Testis (tissue), 3 donors: Measurements from ENCODE around the gene MCC. TPM values are rescaled to one million over a fixed set of nuclear protein-coding genes. Genes with fewer than 3 reads are reported as not detected.

ENCODE experiments used
- DNase-seq: peaks from one replicate; pipeline ENCODE4 v3.0.0-alpha.2; 2019
- H3K27ac ChIP-seq, 2 donors: fragments of 200-600 bp; sonication (generic); one replicate each; pipeline ENCODE4 v1.5.1; 2019
- H3K27me3 ChIP-seq: fragments of 200-600 bp; sonication (generic); one replicate; pipeline ENCODE4 v1.5.1; 2019
- H3K36me3 ChIP-seq: fragments of 200-600 bp; sonication (generic); one replicate; pipeline ENCODE4 v1.5.1; 2017; ENCODE audit warnings: low read depth; ENCODE audit errors: missing control alignments
- H3K4me1 ChIP-seq: fragments of 200-600 bp; sonication (generic); one replicate; pipeline ENCODE4 v1.5.1; 2019
- H3K4me3 ChIP-seq, 2 donors: fragments of 200-600 bp; sonication (generic); one replicate each; pipeline ENCODE4 v1.5.1; 2017 to 2019
- H3K9me3 ChIP-seq: fragments of 200-600 bp; sonication (generic); one replicate; pipeline ENCODE4 v1.5.1; 2017
- CTCF ChIP-seq, 3 experiments: fragments of 450-650 bp in 2 of 3; fragments of 200-600 bp in 1 of 3; sonication (generic) in 1 of 3; IDR thresholded peaks; one replicate each; pipeline ENCODE4 v1.5.1; 2016 to 2019; ENCODE audit warnings: antibody characterized with exemption in 3 of 3, mild to moderate bottlenecking in 2 of 3, moderate library complexity in 1 of 3
- POLR2A ChIP-seq: fragments of 450-650 bp; IDR thresholded peaks from one replicate; pipeline ENCODE4 v1.6.1; 2017; ENCODE audit warnings: antibody characterized with exemption, mild to moderate bottlenecking, moderate library complexity
- WGBS, 2 donors: methylation state at CpG; one replicate each; pipeline ENCODE4 v1.1.5; 2018; 5-methylcytosine and 5-hydroxymethylcytosine counted together
- intact Hi-C: fragments of 100-400 bp; cut with DNase I; formaldehyde crosslinking; loops from one replicate; pipeline ENCODE4 v1.15.1; 2023; ENCODE audit warnings: low total_unique reads
- polyA plus RNA-seq: library from polyadenylated mRNA; stranded (reverse); fragments of 350-450 nt; fragmentation: Illumina TruSeq; extraction: RNeasy Lipid Tissue Mini Kit (QIAGEN cat#74804); gene quantifications from one replicate; pipeline ENCODE4 v1.2.3, GENCODE V29; 2014; ENCODE audit warnings: low read depth, low replicate concordance; ENCODE audit not compliant: insufficient read depth
- total RNA-seq, 2 donors: library from RNA; depleted of rRNA; stranded (reverse); fragments of >200 nt; gene quantifications; one replicate each; pipeline ENCODE4 v1.2.3, GENCODE V29; 2016

Gene MCC
- total and polyA plus RNA-seq, 3 donors from 2014 or later = 7.1 to 23.7 (median 21.4) TPM

GRCh38 chr5:113106821-113107220 is 381.4 kb downstream of the MCC start:
- 90 to 92% methylated on average over 2 of the region's 2 CpGs for WGBS, 2 donors
- intact Hi-C loops = no loop called here
- Histone ChIP-seq H3K27ac (no peak overlapping the region), H3K9me3 (no peaks in the 10 kb centered on the region), H3K4me1 (no peaks in the 10 kb centered on the region), H3K36me3 (no peaks in the 10 kb centered on the region), H3K27me3 (no peaks in the 10 kb centered on the region), H3K4me3 (no peak overlapping the region)
- TF ChIP-seq CTCF (IDR thresholded peaks at IDR 0.05) (no peak), POLR2A (no peak)
- DNase-seq = no peak

- H3K9me3 ChIP-seq = no peaks in the 10 kb centered on the region
- DNase-seq = no peak
- no peak overlapping the region for H3K4me3 ChIP-seq
- H3K36me3 ChIP-seq = no peaks in the 10 kb centered on the region
- no peaks in the 10 kb centered on the region for H3K27me3 ChIP-seq
- H3K27ac ChIP-seq = no peak overlapping the region
- no peaks in the 10 kb centered on the region for H3K4me1 ChIP-seq
- intact Hi-C loops = no loop called here
- TF ChIP-seq CTCF (IDR thresholded peaks at IDR 0.05) (no peak), POLR2A (no peak)
- 93 to 94% methylated on average over 5 of the region's 5 CpGs for WGBS, 2 donors
These were observed 382.5 kb downstream of the MCC start for GRCh38 chr5:113105693-113106280.

- no peak for DNase-seq
- intact Hi-C loops = no loop called here
- TF ChIP-seq POLR2A (no peak), CTCF (IDR thresholded peaks at IDR 0.05) (no peak)
- no peaks in the 10 kb centered on the region for H3K4me1 ChIP-seq
- H3K36me3 ChIP-seq = no peaks in the 10 kb centered on the region
- no peaks in the 10 kb centered on the region for H3K9me3 ChIP-seq
- no peaks in the 10 kb centered on the region for H3K27me3 ChIP-seq
- H3K27ac ChIP-seq = no peak overlapping the region
- no peak overlapping the region for H3K4me3 ChIP-seq
- WGBS, 2 donors = 86 to 94% methylated on average over 3 of the region's 3 CpGs
These were observed 384.9 kb downstream of the MCC start for GRCh38 chr5:113103330-113103729.

GRCh38 chr5:113102121-113102531 is 386.1 kb downstream of the MCC start:
- TF ChIP-seq CTCF (IDR thresholded peaks at IDR 0.05) (no peak), POLR2A (no peak)
- Histone ChIP-seq H3K4me3 (no peak overlapping the region), H3K27me3 (no peaks in the 10 kb centered on the region), H3K36me3 (no peaks in the 10 kb centered on the region), H3K27ac (no peak overlapping the region), H3K9me3 (no peaks in the 10 kb centered on the region), H3K4me1 (no peaks in the 10 kb centered on the region)
- intact Hi-C loops = no loop called here
- WGBS, 2 donors = 78 to 85% methylated on average over 1 of the region's 1 CpG
- no peak for DNase-seq

- Histone ChIP-seq H3K4me1 (no peaks in the 10 kb centered on the region), H3K36me3 (no peaks in the 10 kb centered on the region), H3K27me3 (no peaks in the 10 kb centered on the region), H3K9me3 (no peaks in the 10 kb centered on the region), H3K27ac (no peak overlapping the region), H3K4me3 (no peak overlapping the region)
- intact Hi-C loops = no loop called here
- DNase-seq = no peak
- TF ChIP-seq CTCF (IDR thresholded peaks at IDR 0.05) (no peak), POLR2A (no peak)
- WGBS, 2 donors = 73 to 78% methylated on average over 2 of the region's 2 CpGs
These were observed 387.3 kb downstream of the MCC start for GRCh38 chr5:113100981-113101380.
